Adipocyte (in vitro differentiated cells): ENCODE data around the gene PGAP6.
A peak's percentile ranks its signal among the peaks of the same experiment; 100 is the strongest.
"Not testable (repeated sequence)": the region's sequence is repeated elsewhere in the genome, so short reads cannot be mapped to it uniquely, and the experiment has no call there.

Experiments
- DNase-seq: peaks from one replicate; pipeline ENCODE4 v3.0.0-alpha.2; 2015; ENCODE audit warnings: low read depth
- H3K27me3 ChIP-seq: replicated peaks from 2 replicates; pipeline ENCODE4 v1.7.0; 2013; ENCODE audit warnings: mild to moderate bottlenecking, low read length, moderate library complexity; ENCODE audit not compliant: control insufficient read depth, insufficient read depth
- H3K36me3 ChIP-seq: 2 replicates; pipeline ENCODE4 v1.7.0; 2013; ENCODE audit warnings: low read length, mild to moderate bottlenecking, moderate library complexity; ENCODE audit not compliant: control insufficient read depth, insufficient read depth, severe bottlenecking
- H3K4me1 ChIP-seq: 2 replicates; pipeline ENCODE4 v1.7.0; 2013; ENCODE audit warnings: mild to moderate bottlenecking, low read length, moderate library complexity; ENCODE audit not compliant: control insufficient read depth, insufficient read depth
- H3K4me3 ChIP-seq: 2 replicates; pipeline ENCODE4 v1.7.0; 2013; ENCODE audit warnings: mild to moderate bottlenecking, low read length, moderate library complexity
- H3K9ac ChIP-seq: 2 replicates; pipeline ENCODE4 v1.7.0; 2013; ENCODE audit warnings: mild to moderate bottlenecking, low read length, moderate library complexity
- H3K9me3 ChIP-seq: 2 replicates; pipeline ENCODE4 v1.7.0; 2013; ENCODE audit warnings: mild to moderate bottlenecking, low read length, moderate library complexity; ENCODE audit not compliant: control insufficient read depth

The PGAP6 gene

DNA sequence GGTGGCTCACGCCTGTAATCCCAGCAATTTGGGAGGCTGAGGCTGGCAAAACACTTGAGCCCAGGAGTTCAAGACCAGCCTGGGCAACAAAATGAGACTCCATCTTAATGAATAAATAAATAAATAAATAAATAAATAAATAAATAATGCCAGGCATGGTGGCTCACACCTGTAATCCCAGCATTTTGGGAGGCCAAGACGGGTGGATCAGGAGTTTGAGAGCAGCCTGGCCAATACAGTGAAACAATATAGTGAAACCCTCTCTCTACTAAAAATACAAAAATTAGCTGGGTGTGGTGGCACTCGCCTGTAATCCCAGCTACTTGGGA lies 33.4 kb upstream of the PGAP6 start:
- H3K9ac ChIP-seq, H3K27me3 ChIP-seq, H3K4me1 ChIP-seq, DNase-seq, H3K9me3 ChIP-seq, H3K4me3 ChIP-seq: not testable (repeated sequence)
- H3K36me3 ChIP-seq, result peaks cover 13% of the 10 kb centered on the region

DNA sequence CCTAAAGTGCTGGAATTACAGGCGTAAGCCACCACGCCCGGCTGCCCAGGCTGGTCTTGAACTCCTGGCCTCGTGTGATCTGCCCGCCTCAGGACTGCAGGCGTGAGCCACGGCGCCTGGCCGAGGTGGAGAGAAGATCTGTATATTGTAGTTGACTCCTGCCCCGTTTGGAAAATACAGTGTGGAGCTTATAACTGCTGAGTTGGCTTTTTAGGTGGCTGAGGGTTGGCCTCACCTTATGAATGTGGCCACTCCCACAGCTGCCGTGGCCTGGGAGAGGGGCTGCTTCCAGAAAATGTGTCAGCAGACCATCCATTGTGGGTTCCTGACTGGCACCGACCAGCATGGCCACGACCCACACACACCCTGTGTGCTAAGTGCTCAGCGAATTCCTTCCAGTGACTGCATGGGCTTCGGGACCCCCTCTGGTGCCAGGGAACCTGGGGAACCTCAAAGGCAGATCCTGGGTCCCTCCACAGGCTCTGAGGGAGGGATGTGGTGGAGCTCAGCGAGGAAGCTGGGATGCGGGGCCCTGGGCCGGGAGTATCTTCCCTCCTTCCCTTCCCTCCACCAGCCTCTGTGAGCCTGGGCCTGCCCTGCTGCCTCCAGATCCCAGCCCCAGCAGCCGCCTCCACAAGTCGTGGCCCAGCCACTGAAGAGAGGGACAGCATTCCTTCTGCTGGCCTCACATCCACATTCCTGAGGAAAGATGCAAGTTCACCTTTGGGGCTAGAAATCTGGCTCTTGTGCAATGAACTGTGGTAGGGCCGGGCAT lies 32.8 kb upstream of the PGAP6 start:
- no peak for DNase-seq
- H3K9me3 ChIP-seq, result no peaks in the 10 kb centered on the region
- peaks cover 15% of the 10 kb centered on the region for H3K36me3 ChIP-seq
- no peak overlapping the region for H3K9ac ChIP-seq
- H3K27me3 ChIP-seq, result no peaks in the 10 kb centered on the region
- H3K4me3 ChIP-seq, result no peak overlapping the region
- peaks cover 7% of the 10 kb centered on the region for H3K4me1 ChIP-seq

DNA sequence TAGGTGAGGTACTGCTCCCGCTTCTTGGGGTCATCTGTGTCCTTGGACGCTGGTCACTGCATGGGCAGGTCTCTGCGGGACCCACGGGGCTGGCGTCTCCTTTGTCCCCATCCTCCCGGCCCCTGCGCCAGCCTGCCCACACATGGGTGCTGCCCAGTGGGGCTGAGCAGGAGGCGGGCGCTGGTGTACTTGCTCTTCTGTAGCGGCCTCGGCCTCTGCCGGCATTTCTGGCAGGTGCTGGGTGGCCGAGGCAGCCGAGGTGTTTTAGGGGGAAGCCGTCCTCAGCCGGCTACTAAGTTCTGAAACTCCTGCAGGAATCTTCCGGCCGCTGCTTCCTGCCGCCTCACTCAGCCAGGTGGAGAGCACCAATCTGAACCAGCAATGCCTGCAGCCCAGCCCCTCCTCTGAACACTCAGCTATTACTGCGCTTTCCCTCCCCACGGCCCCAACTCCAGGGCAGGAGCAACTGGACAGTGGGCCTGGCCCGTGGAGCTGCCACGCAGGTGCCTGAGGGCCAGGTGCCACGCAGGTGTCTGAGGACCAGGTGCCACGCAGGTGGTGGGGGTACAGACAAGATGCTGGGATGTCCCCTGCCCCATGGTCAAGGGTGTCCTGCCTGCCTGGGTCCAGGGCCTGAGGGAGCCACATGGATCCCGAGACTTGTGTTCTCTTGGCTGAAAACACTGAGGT lies 29.9 kb upstream of the PGAP6 start:
- Histone ChIP-seq H3K36me3 (peaks cover 22% of the 10 kb centered on the region), H3K9me3 (no peaks in the 10 kb centered on the region), H3K4me3 (no peak overlapping the region), H3K4me1 (peaks cover 7% of the 10 kb centered on the region), H3K27me3 (no peaks in the 10 kb centered on the region), H3K9ac (no peak overlapping the region)
- DNase-seq, result no peak

DNA sequence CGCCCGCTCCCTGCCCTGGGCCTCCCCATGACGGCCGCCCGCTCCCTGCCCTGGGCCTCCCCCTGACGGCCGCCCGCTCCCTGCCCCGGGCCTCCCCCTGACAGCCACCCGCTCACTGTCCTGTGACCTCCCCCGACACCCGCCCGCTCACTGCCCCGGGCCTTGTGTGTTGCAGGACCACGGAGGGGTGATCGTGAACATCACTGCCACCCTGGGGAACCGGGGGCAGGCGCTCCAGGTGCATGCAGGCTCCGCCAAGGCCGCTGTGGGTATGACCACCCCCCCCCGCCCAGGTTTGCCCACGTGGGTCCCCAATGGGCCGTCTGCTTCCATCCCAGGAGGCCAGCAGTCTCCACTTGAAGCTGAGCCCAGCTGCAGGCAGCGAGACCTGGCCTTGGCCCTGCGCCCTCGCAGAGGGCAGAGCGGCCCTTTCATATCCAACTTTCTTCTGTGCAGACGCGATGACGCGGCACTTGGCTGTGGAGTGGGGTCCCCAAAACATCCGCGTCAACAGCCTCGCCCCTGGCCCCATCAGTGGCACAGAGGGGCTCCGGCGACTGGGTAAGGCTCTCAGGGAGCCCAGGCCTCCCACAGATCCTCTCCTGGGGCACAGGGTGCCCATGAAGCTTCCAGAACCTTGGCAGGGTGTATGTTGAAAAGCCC lies 28.9 kb upstream of the PGAP6 start:
- peaks cover 22% of the 10 kb centered on the region for H3K36me3 ChIP-seq

DNA sequence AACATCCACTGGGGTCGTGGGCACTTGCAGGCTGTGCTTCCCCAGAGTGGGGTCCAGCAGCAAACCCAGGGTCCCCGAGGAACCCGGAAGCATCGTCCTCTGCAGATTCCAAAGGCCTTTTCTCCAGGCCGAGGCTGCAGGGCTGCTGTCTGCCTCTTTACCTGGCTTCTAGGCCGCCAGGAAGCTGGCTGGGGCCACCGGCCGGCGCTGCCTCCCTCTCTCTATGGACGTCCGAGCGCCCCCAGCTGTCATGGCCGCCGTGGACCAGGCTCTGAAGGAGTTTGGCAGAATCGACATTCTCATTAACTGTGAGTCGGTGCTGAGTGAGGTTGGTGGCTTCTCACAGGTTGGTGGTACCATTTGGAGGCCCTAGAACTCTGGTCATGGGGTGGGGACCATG lies 25.5 kb upstream of the PGAP6 start:
- H3K36me3 ChIP-seq, result peaks cover 22% of the 10 kb centered on the region
- H3K4me1 ChIP-seq, result peaks cover 2% of the 10 kb centered on the region
- no peaks in the 10 kb centered on the region for H3K27me3 ChIP-seq
- DNase-seq, result no peak
- H3K4me3 ChIP-seq, result no peak overlapping the region
- no peak overlapping the region for H3K9ac ChIP-seq
- H3K9me3 ChIP-seq, result no peaks in the 10 kb centered on the region

More for the DNA sequence above, 28.9 kb upstream of the PGAP6 start:
- Histone ChIP-seq H3K4me1 (peaks cover 7% of the 10 kb centered on the region), H3K9ac (no peak overlapping the region), H3K4me3 (no peak overlapping the region), H3K27me3 (no peaks in the 10 kb centered on the region), H3K9me3 (no peaks in the 10 kb centered on the region)
- DNase-seq, result no peak

DNA sequence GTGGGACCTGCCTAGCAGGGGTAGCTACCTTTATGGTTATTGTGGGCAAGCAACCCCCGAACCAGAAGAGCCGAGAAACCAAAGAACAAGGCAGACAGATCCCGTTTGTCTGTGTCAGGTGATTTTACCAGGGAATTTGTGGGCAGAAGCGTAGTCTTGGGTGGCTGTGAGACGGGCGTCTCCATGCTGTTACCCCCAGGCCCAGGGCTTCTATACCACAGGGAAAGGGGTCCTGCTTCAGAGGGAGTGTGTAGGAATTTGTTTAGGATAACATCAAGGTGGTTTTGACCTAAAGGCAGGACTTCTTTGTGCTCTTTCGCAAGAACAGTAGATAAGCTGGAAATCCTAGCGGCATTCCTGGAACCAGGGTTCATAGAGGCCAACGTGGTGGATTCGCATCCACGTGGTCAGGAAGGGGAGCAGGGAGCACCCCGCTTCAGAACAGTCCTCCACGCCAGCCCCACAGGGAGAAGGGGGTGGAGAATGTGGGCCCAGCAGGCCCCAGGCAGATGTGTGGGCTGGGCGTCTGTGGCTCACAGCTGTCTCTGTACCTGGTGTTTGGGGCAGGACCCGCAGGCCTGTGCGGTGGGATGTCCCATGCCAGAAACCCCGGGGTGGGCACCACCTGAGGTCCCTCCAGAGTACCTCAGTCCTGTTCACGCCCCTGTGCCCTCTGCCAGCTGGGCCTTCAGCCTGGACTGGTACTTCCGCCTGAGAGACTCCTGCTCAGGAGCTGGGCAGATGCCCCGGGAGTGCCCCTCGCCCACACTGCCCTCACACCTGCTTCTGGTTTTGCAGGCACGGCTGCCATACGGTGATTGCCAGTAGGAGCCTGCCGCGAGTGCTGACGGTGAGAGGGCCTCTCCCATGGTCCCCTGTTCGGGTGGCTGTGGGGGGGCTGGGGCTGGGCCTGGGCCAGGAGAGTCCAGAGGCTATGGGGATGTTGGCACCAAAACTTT lies 24.0 kb upstream of the PGAP6 start:
- Histone ChIP-seq H3K4me3 (no peak overlapping the region), H3K4me1 (peaks cover 3% of the 10 kb centered on the region), H3K36me3 (peaks cover 11% of the 10 kb centered on the region), H3K9ac (no peak overlapping the region), H3K9me3 (no peaks in the 10 kb centered on the region), H3K27me3 (no peaks in the 10 kb centered on the region)
- no peak for DNase-seq

DNA sequence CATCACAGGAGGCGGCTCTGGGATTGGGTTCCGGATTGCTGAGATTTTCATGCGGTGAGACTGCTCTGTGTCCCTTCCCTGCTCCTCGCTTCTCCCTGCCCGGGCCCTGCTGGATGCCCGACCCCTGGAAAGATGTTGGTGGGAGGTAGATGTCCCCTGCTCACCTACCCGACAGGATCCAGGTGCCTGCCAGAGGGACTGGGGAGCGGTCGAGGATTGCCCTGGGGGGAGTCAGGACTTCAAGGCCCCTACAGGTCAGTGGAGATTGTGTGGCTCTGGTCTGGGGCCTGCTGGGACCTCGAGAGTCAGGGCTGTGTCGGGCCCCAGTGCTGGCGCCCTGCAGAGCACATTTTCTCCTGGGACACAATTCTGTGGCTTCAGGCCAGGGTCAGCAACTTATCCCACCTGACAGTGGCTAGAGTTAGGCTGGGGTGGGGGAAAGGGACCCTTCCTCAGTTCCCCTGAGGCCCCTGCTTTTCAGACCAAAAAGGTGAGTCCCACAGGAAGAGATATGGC lies 23.3 kb upstream of the PGAP6 start:
- Histone ChIP-seq H3K27me3 (no peaks in the 10 kb centered on the region), H3K9ac (no peak overlapping the region), H3K4me1 (peaks cover 11% of the 10 kb centered on the region), H3K4me3 (no peak overlapping the region), H3K36me3 (peaks cover 11% of the 10 kb centered on the region), H3K9me3 (no peaks in the 10 kb centered on the region)
- DNase-seq, result no peak

DNA sequence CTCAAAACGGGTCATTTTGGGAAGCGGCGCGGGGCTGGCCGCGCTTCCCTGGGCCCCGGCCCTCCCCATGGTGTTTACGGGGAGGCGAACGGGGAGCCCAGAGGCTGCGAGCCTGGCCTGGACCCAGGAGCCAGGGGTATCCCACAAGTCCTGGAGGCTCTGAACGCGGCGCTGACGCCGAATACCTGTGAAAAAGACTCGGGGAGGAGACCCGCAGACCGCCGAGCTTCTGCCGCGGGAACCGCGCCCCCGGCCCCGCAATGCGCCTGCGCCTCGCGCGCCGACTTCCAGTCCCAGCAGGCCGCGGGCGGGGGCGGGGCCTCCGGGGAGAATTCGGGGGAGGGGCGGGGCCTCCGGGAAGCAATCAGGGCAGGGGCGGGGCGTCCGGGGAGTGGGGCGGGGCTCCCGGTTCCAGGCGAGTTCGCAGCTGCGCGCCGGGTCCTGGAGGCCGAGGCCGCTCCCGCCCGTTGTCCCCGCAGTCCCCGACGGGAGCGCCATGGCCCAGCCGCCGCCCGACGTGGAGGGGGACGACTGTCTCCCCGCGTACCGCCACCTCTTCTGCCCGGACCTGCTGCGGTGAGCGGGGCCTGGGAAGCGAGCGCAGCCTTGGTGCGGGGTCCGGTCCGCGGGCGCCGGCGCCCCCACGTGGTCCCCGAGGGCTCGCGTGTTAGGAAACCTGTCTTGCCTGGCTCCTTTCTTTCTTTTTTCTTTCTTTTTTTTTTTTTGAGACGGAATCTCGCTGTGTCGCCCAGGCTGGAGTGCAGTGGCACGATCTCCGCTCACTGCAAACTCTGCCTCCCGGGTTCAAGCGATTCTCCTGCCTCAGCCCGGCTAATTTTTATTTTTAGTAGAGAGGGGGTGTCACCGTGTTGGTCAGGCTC lies 19.9 kb upstream of the PGAP6 start, which contains the start of gene DECR2:
TSS of gene DECR2 (plus strand) at position 418 of the 881 bp plus-strand sequence. CDS start at position 497, 79 bp downstream.
- no peaks in the 10 kb centered on the region for H3K9me3 ChIP-seq
- H3K9ac ChIP-seq, result peak within 1 kb of the TSS; percentile 95

DNA sequence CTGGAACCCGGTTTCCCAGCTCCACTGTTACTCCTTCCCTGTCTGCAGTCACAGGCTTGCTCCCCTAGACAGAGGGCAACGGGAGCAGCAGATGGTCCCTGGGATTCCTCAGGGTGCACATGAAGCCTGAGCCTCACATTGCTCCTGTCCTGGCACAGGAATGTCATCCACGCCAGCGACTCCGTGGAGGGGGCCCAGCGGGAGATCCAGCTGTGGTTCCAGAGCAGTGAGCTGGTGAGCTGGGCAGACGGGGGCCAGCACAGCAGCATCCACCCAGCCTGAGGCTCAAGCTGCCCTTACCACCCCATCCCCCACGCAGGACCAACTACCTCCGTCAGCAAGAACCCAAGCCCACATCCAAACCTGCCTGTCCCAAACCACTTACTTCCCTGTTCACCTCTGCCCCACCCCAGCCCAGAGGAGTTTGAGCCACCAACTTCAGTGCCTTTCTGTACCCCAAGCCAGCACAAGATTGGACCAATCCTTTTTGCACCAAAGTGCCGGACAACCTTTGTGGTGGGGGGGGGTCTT lies 18.3 kb upstream of the PGAP6 start:
- Histone ChIP-seq H3K9me3 (no peaks in the 10 kb centered on the region), H3K27me3 (no peaks in the 10 kb centered on the region), H3K36me3 (peaks cover 15% of the 10 kb centered on the region), H3K4me3 (peak overlapping the region; percentile 88), H3K4me1 (peaks cover 27% of the 10 kb centered on the region), H3K9ac (peak overlapping the region; percentile 95)
- DNase-seq, result no peak

More for the DNA sequence above, 19.9 kb upstream of the PGAP6 start, which contains the start of gene DECR2:
- Histone ChIP-seq H3K4me1 (peaks cover 19% of the 10 kb centered on the region), H3K27me3 (no peaks in the 10 kb centered on the region), H3K4me3 (peak within 1 kb of the TSS; percentile 88), H3K36me3 (peaks cover 15% of the 10 kb centered on the region)
- peak; percentile 98 for DNase-seq
